ENCODE data around the gene OCLN.

DNA sequence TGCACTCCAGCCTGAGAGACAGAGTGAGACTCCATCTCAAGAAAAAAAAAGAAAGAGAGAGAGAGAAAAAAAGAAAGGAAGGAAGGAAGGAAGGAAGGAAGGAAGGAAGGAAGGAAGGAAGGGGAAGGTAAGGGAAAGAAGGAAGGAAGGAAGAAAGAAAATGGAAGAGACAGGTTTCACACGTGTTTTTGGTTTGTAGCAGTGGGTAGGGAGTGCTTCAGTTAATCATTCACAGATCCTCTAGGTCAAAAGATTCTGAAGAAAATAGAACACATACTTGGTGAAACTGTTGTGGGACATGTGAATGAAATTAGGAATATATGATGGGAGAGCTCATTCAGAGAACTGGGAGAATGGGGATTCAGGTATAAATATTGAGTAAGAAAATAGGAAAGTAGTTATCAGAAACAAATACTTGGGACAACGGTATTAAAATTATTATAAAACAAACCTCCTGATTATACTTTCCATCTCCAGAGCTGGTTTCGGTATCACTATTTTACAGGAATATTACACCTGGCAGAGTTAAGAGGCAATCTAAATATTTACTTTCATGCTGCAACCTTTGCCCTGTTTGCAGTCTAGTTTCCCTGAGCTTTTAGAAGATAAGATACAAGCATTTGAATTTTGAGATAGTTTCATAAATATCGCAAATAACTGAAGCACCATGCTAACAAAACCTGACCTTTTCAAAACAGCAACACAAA, 40.5 kb upstream of the OCLN start:
- TF ChIP-seq, protein P1, sequence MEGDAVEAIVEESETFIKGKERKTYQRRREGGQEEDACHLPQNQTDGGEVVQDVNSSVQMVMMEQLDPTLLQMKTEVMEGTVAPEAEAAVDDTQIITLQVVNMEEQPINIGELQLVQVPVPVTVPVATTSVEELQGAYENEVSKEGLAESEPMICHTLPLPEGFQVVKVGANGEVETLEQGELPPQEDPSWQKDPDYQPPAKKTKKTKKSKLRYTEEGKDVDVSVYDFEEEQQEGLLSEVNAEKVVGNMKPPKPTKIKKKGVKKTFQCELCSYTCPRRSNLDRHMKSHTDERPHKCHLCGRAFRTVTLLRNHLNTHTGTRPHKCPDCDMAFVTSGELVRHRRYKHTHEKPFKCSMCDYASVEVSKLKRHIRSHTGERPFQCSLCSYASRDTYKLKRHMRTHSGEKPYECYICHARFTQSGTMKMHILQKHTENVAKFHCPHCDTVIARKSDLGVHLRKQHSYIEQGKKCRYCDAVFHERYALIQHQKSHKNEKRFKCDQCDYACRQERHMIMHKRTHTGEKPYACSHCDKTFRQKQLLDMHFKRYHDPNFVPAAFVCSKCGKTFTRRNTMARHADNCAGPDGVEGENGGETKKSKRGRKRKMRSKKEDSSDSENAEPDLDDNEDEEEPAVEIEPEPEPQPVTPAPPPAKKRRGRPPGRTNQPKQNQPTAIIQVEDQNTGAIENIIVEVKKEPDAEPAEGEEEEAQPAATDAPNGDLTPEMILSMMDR (IDR thresholded peaks at IDR 0.05; ENCODE audit: insufficient read depth, low read depth, low read length), result no peak
- no peak for TF ChIP-seq EZH2 (IDR thresholded peaks at IDR 0.05; ENCODE audit: insufficient read depth, low read length)

Measured in astrocyte (in vitro differentiated cells and primary cell).